ENCODE measurements around the gene CTU2. TPM values are rescaled to one million over a fixed set of nuclear protein-coding genes. Genes with fewer than 3 reads are reported as not detected.

CTU2 gene
- total and polyA plus RNA-seq, 10 of the 15 experiments (the other 5 are each of a cell fraction or from before 2014, with no cell fraction given), result 0.32 to 44.5 (median 18.2) TPM

DNA sequence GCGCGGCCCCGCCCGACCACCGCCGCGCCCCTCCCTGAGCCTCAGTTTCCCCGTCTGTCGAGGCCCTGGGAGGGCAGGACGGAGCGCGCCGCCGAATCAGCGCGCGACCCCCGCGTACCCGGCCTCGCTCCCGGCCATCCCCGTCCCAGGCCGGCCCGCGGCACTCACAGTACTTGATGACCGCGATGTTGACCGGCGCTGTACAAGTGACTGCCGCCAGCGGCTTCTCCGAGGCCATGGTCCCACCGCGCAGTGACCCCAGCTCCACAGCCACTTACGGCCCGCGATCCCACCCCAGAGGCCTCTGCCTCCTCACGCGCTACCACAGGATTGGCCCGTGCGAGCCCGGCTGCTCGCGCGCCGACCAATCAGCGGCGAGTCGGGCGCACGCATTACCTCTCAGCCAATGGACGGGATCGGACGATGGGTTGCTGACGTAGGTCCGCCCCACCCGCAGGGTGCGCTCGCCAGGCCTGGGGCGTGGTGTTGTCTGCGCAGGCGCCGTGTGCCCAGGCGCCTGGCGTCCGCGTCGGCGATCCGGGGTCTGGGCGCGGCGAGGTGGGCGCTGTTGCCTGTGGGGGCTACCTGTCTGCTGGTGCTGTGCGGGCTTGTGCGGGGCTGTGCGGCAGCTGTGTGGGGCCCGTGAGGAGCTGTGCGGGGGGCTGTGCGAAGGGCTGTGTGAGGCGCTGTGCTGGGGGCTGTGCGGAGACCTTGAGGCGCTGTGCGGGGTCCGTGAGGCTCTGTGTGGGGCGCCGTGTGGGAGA is 43.3 kb upstream of the CTU2 start, which contains the start of gene MVD (continued):
- 0 out of 2 replicates have a peak, but pooled peaks have one; percentile 49 for TF ChIP-seq SMAD5 (IDR thresholded peaks at IDR 0.05; ENCODE audit: low read depth)
- no peak for TF ChIP-seq ETV6 (conservative IDR thresholded peaks at IDR 0.05 in 1 of 2, IDR thresholded peaks at IDR 0.05 in 1 of 2; ENCODE audit: borderline replicate concordance in 1 of 2, low read depth in 1 of 2)
- TF ChIP-seq, protein P1, sequence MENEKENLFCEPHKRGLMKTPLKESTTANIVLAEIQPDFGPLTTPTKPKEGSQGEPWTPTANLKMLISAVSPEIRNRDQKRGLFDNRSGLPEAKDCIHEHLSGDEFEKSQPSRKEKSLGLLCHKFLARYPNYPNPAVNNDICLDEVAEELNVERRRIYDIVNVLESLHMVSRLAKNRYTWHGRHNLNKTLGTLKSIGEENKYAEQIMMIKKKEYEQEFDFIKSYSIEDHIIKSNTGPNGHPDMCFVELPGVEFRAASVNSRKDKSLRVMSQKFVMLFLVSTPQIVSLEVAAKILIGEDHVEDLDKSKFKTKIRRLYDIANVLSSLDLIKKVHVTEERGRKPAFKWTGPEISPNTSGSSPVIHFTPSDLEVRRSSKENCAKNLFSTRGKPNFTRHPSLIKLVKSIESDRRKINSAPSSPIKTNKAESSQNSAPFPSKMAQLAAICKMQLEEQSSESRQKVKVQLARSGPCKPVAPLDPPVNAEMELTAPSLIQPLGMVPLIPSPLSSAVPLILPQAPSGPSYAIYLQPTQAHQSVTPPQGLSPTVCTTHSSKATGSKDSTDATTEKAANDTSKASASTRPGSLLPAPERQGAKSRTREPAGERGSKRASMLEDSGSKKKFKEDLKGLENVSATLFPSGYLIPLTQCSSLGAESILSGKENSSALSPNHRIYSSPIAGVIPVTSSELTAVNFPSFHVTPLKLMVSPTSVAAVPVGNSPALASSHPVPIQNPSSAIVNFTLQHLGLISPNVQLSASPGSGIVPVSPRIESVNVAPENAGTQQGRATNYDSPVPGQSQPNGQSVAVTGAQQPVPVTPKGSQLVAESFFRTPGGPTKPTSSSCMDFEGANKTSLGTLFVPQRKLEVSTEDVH (IDR thresholded peaks at IDR 0.05; ENCODE audit: low read depth, partially characterized antibody), result no peak
- no peak for TF ChIP-seq CHD4 (IDR thresholded peaks at IDR 0.05)
- TF ChIP-seq NFXL1 (IDR thresholded peaks at IDR 0.05; ENCODE audit: borderline replicate concordance), result no peak
- TF ChIP-seq FOS (IDR thresholded peaks at IDR 0.05; ENCODE audit: borderline replicate concordance, extremely low read depth, insufficient read length), result peak; percentile 70
- TF ChIP-seq NRF1 (conservative IDR thresholded peaks at IDR 0.05; ENCODE audit: low read depth, low read length), result peak; percentile 50
- no peak for TF ChIP-seq ZNF207 (IDR thresholded peaks at IDR 0.05; ENCODE audit: borderline replicate concordance)
- 0 out of 2 replicates have a peak, but pooled peaks have one; percentile 5 for TF ChIP-seq PAX5 (IDR thresholded peaks at IDR 0.05; ENCODE audit: borderline replicate concordance, low read depth, low read length)
- TF ChIP-seq EZH2 (IDR thresholded peaks at IDR 0.05; ENCODE audit: borderline replicate concordance, control insufficient read depth, low read depth, low read length), result no peak
- TF ChIP-seq STAT3 (IDR thresholded peaks at IDR 0.05; ENCODE audit: low read depth, low read length), result no peak
- no peak for TF ChIP-seq ASH2L (IDR thresholded peaks at IDR 0.05; ENCODE audit: borderline replicate concordance, low read depth)
- TF ChIP-seq RB1 (IDR thresholded peaks at IDR 0.05; ENCODE audit: borderline replicate concordance), result peak; percentile 49; the same call in 1 of the 2 replicates
- no peak; a peak in 1 of 4 replicates for TF ChIP-seq SRF (IDR thresholded peaks at IDR 0.05; ENCODE audit: low read depth in 2 of 2, low read length in 2 of 2)
- TF ChIP-seq TCF7 (IDR thresholded peaks at IDR 0.05; ENCODE audit: borderline replicate concordance), result no peak
- TF ChIP-seq DPF2 (IDR thresholded peaks at IDR 0.05), result no peak; the same call in none of the 2 replicates
- TF ChIP-seq CREB1 (IDR thresholded peaks at IDR 0.05; ENCODE audit: low read depth), result peak; percentile 95
- peak; percentile 69; the same call in 1 of the 2 replicates for TF ChIP-seq YY1 (IDR thresholded peaks at IDR 0.05; ENCODE audit: low read depth, low read length)
- no peak for TF ChIP-seq ZZZ3 (IDR thresholded peaks at IDR 0.05; ENCODE audit: control insufficient read depth, insufficient read length, low read depth)
- TF ChIP-seq, protein P2, sequence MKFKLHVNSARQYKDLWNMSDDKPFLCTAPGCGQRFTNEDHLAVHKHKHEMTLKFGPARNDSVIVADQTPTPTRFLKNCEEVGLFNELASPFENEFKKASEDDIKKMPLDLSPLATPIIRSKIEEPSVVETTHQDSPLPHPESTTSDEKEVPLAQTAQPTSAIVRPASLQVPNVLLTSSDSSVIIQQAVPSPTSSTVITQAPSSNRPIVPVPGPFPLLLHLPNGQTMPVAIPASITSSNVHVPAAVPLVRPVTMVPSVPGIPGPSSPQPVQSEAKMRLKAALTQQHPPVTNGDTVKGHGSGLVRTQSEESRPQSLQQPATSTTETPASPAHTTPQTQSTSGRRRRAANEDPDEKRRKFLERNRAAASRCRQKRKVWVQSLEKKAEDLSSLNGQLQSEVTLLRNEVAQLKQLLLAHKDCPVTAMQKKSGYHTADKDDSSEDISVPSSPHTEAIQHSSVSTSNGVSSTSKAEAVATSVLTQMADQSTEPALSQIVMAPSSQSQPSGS (IDR thresholded peaks at IDR 0.05; ENCODE audit: low read length), result no peak
- no peak for TF ChIP-seq SMAD1 (IDR thresholded peaks at IDR 0.05; ENCODE audit: low read depth, partially characterized antibody)
- TF ChIP-seq, protein P3, sequence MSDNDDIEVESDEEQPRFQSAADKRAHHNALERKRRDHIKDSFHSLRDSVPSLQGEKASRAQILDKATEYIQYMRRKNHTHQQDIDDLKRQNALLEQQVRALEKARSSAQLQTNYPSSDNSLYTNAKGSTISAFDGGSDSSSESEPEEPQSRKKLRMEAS (IDR thresholded peaks at IDR 0.05; ENCODE audit: low read depth, low read length), result peak; percentile 37; the same call in 1 of the 2 replicates
- no peak for TF ChIP-seq RAD21 (IDR thresholded peaks at IDR 0.05; ENCODE audit: insufficient read depth, low read depth, low read length)
- TF ChIP-seq MYB (IDR thresholded peaks at IDR 0.05; ENCODE audit: borderline replicate concordance, low read depth, low read length), result no peak
- TF ChIP-seq NFYB (IDR thresholded peaks at IDR 0.05; ENCODE audit: insufficient read depth, low read depth, low read length), result peak; percentile 96
- TF ChIP-seq HDAC6 (IDR thresholded peaks at IDR 0.05; ENCODE audit: unreplicated experiment), result no peak

All from GM12878 (cell line).